Activated CD4-positive, alpha-beta T cell treated with anti-CD3 and anti-CD28 coated beads, Interleukin-2, amount 10 ng/mL, durations not matched to agents 7 days and 5 days (primary cell): Measurements from ENCODE around the gene SUSD1. TPM values are rescaled to one million over a fixed set of nuclear protein-coding genes. Genes with fewer than 3 reads are reported as not detected.
"Not testable (repeated sequence)": the region's sequence is repeated elsewhere in the genome, so short reads cannot be mapped to it uniquely, and the experiment has no call there.

Source experiments
- CTCF ChIA-PET: fragments of 350-600 bp; sonication (Branson Sonifier 250); formaldehyde crosslinking; loops from one replicate; lab custom pipeline; 2021; ENCODE audit warnings: antibody characterized with exemption; lab: Charles Lee
- POLR2A ChIA-PET: fragments of 350-600 bp; sonication (Branson Sonifier 250); formaldehyde crosslinking; loops from one replicate; lab custom pipeline; 2021; ENCODE audit warnings: antibody characterized with exemption; lab: Charles Lee
- DNase-seq: peaks from one replicate; pipeline ENCODE4 v3.0.0-alpha.2; 2020
- H3K27ac Mint-ChIP-seq: one replicate; pipeline ENCODE4 v1.8.0; 2021; ENCODE audit warnings: mild to moderate bottlenecking, moderate library complexity, mixed read lengths
- H3K27me3 Mint-ChIP-seq: one replicate; pipeline ENCODE4 v1.8.0; 2021; ENCODE audit warnings: mixed read lengths
- H3K36me3 Mint-ChIP-seq: one replicate; pipeline ENCODE4 v1.8.0; 2021; ENCODE audit warnings: low read depth, mixed read lengths
- H3K4me1 Mint-ChIP-seq: one replicate; pipeline ENCODE4 v1.8.0; 2021; ENCODE audit warnings: mixed read lengths
- H3K4me3 Mint-ChIP-seq: one replicate; pipeline ENCODE4 v1.8.0; 2021; ENCODE audit warnings: mild to moderate bottlenecking, moderate library complexity, mixed read lengths
- H3K9me3 Mint-ChIP-seq: one replicate; pipeline ENCODE4 v1.8.0; 2021; ENCODE audit warnings: mixed read lengths
- total RNA-seq, 2 experiments: library from RNA; stranded (reverse); gene quantifications; one replicate each; pipeline ENCODE4 v1.2.3, GENCODE V29; 2021

The SUSD1 gene
- total RNA-seq, 2 experiments from 2014 or later, result 12.0 to 14.7 TPM

- no peak for DNase-seq
- CTCF ChIA-PET, result interaction anchor here (1.3 kb wide), 1 partner anchor 11 kb away, joined by 3 read pairs; no protein-coding TSS in a partner anchor
These were observed 30.3 kb downstream of the SUSD1 start for GRCh38 chr9:112144807-112145206.

GRCh38 chr9:112142420-112142819 is 32.7 kb downstream of the SUSD1 start:
- H3K36me3 Mint-ChIP-seq, result peaks cover 21% of the 10 kb centered on the region
- no peak overlapping the region for H3K4me3 Mint-ChIP-seq
- no peaks in the 10 kb centered on the region for H3K9me3 Mint-ChIP-seq
- H3K27me3 Mint-ChIP-seq, result no peaks in the 10 kb centered on the region
- H3K27ac Mint-ChIP-seq, result no peak overlapping the region
- ChIA-PET POLR2A (no interaction called here), CTCF (interaction anchor here (0.6 kb wide), 1 partner anchor 320 kb away, joined by 5 read pairs; no protein-coding TSS in a partner anchor)
- H3K4me1 Mint-ChIP-seq, result peaks cover 7% of the 10 kb centered on the region
- DNase-seq, result no peak

More at GRCh38 chr9:112144807-112145206, 30.3 kb downstream of the SUSD1 start:
- no peak overlapping the region for H3K27ac Mint-ChIP-seq
- H3K4me3 Mint-ChIP-seq, result no peak overlapping the region
- no peaks in the 10 kb centered on the region for H3K27me3 Mint-ChIP-seq
- no peaks in the 10 kb centered on the region for H3K9me3 Mint-ChIP-seq
- peaks cover 23% of the 10 kb centered on the region for H3K36me3 Mint-ChIP-seq
- POLR2A ChIA-PET, result no interaction called here
- H3K4me1 Mint-ChIP-seq, result peaks cover 7% of the 10 kb centered on the region

GRCh38 chr9:112140936-112141335 is 34.2 kb downstream of the SUSD1 start:
- POLR2A ChIA-PET, result interaction anchor here (0.7 kb wide), 1 partner anchor 150 kb away, joined by 6 read pairs; no protein-coding TSS in a partner anchor

GRCh38 chr9:112137066-112137465 is 38.0 kb downstream of the SUSD1 start:
- ChIA-PET POLR2A (no interaction called here), CTCF (interaction anchor here (0.5 kb wide), 1 partner anchor 98 kb away, joined by 3 read pairs; no protein-coding TSS in a partner anchor)
- H3K9me3 Mint-ChIP-seq, result no peaks in the 10 kb centered on the region
- peaks cover 20% of the 10 kb centered on the region for H3K36me3 Mint-ChIP-seq
- no peak for DNase-seq
- no peaks in the 10 kb centered on the region for H3K27me3 Mint-ChIP-seq
- no peak overlapping the region for H3K27ac Mint-ChIP-seq
- no peak overlapping the region for H3K4me3 Mint-ChIP-seq
- peaks cover 7% of the 10 kb centered on the region for H3K4me1 Mint-ChIP-seq

More at GRCh38 chr9:112140936-112141335, 34.2 kb downstream of the SUSD1 start:
- H3K27me3 Mint-ChIP-seq, result no peaks in the 10 kb centered on the region
- no peak overlapping the region for H3K4me3 Mint-ChIP-seq
- peaks cover 7% of the 10 kb centered on the region for H3K4me1 Mint-ChIP-seq
- DNase-seq, result no peak
- CTCF ChIA-PET, result interaction anchor here (1.1 kb wide), 2 partner anchors 21 to 100 kb away, joined by 3 read pairs; no protein-coding TSS in a partner anchor
- H3K9me3 Mint-ChIP-seq, result no peaks in the 10 kb centered on the region
- H3K36me3 Mint-ChIP-seq, result peaks cover 15% of the 10 kb centered on the region
- H3K27ac Mint-ChIP-seq, result no peak overlapping the region

GRCh38 chr9:112135706-112136105 is 39.4 kb downstream of the SUSD1 start:
- H3K4me1 Mint-ChIP-seq, result peaks cover 5% of the 10 kb centered on the region
- no peak for DNase-seq
- ChIA-PET POLR2A (no interaction called here), CTCF (interaction anchor here (1.0 to 1.4 kb wide), 2 partner anchors 18 to 38 kb away, joined by 3 to 5 read pairs; no protein-coding TSS in a partner anchor)
- H3K36me3 Mint-ChIP-seq, result peaks cover 16% of the 10 kb centered on the region
- H3K4me3 Mint-ChIP-seq, result no peak overlapping the region
- no peaks in the 10 kb centered on the region for H3K9me3 Mint-ChIP-seq
- no peak overlapping the region for H3K27ac Mint-ChIP-seq
- H3K27me3 Mint-ChIP-seq, result no peaks in the 10 kb centered on the region

GRCh38 chr9:112133806-112134205 is 41.3 kb downstream of the SUSD1 start:
- DNase-seq, H3K9me3 Mint-ChIP-seq, H3K27ac Mint-ChIP-seq, POLR2A ChIA-PET, H3K4me1 Mint-ChIP-seq, H3K4me3 Mint-ChIP-seq, H3K27me3 Mint-ChIP-seq: not testable (repeated sequence)
- CTCF ChIA-PET, result interaction anchor here (0.6 to 1.3 kb wide), 3 partner anchors 12 to 375 kb away, joined by 3 to 4 read pairs (median 3); no protein-coding TSS in a partner anchor
- peaks cover 14% of the 10 kb centered on the region for H3K36me3 Mint-ChIP-seq

GRCh38 chr9:112132356-112132755 is 42.7 kb downstream of the SUSD1 start:
- Mint-ChIP-seq H3K27me3 (no peaks in the 10 kb centered on the region), H3K4me1 (no peaks in the 10 kb centered on the region), H3K27ac (no peak overlapping the region), H3K9me3 (no peaks in the 10 kb centered on the region), H3K4me3 (no peak overlapping the region), H3K36me3 (peaks cover 14% of the 10 kb centered on the region)
- ChIA-PET POLR2A (no interaction called here), CTCF (no interaction called here)
- DNase-seq, result no peak

- CTCF ChIA-PET, result interaction anchor here (0.6 to 1.1 kb wide), 3 partner anchors 12 to 197 kb away, joined by 3 to 4 read pairs (median 3); no protein-coding TSS in a partner anchor
- no peaks in the 10 kb centered on the region for H3K9me3 Mint-ChIP-seq
These were observed 44.1 kb downstream of the SUSD1 start for GRCh38 chr9:112130997-112131396.

GRCh38 chr9:112130347-112130746 is 44.8 kb downstream of the SUSD1 start:
- no peaks in the 10 kb centered on the region for H3K4me1 Mint-ChIP-seq
- no peak overlapping the region for H3K27ac Mint-ChIP-seq
- DNase-seq, result no peak
- no peak overlapping the region for H3K4me3 Mint-ChIP-seq
- ChIA-PET POLR2A (no interaction called here), CTCF (interaction anchor here (1.0 to 1.1 kb wide), 2 partner anchors 13 to 256 kb away, joined by 3 to 5 read pairs; no protein-coding TSS in a partner anchor)
- peaks cover 14% of the 10 kb centered on the region for H3K36me3 Mint-ChIP-seq
- no peaks in the 10 kb centered on the region for H3K27me3 Mint-ChIP-seq
- no peaks in the 10 kb centered on the region for H3K9me3 Mint-ChIP-seq

More at GRCh38 chr9:112130997-112131396, 44.1 kb downstream of the SUSD1 start:
- H3K4me1 Mint-ChIP-seq, result no peaks in the 10 kb centered on the region
- no peak for DNase-seq
- peaks cover 14% of the 10 kb centered on the region for H3K36me3 Mint-ChIP-seq
- no peak overlapping the region for H3K27ac Mint-ChIP-seq
- POLR2A ChIA-PET, result no interaction called here
- H3K27me3 Mint-ChIP-seq, result no peaks in the 10 kb centered on the region
- no peak overlapping the region for H3K4me3 Mint-ChIP-seq

GRCh38 chr9:112129246-112129645 is 45.9 kb downstream of the SUSD1 start:
- POLR2A ChIA-PET, result no interaction called here
- Mint-ChIP-seq H3K27me3 (no peaks in the 10 kb centered on the region), H3K4me3 (no peak overlapping the region), H3K36me3 (peaks cover 14% of the 10 kb centered on the region), H3K9me3 (no peaks in the 10 kb centered on the region), H3K27ac (no peak overlapping the region), H3K4me1 (no peaks in the 10 kb centered on the region)
- CTCF ChIA-PET, result interaction anchor here (0.6 to 1.1 kb wide), 2 partner anchors 257 to 604 kb away, joined by 3 to 5 read pairs; no protein-coding TSS in a partner anchor
- no peak for DNase-seq

- H3K36me3 Mint-ChIP-seq, result peaks cover 11% of the 10 kb centered on the region
- H3K9me3 Mint-ChIP-seq, POLR2A ChIA-PET, H3K27ac Mint-ChIP-seq, H3K4me1 Mint-ChIP-seq, H3K4me3 Mint-ChIP-seq, H3K27me3 Mint-ChIP-seq, DNase-seq: not testable (repeated sequence)
- CTCF ChIA-PET, result interaction anchor here (0.6 to 1.2 kb wide), 6 partner anchors 18 to 603 kb away, joined by 3 to 6 read pairs (median 4); no protein-coding TSS in a partner anchor
These were observed 46.7 kb downstream of the SUSD1 start for GRCh38 chr9:112128399-112128798.

- DNase-seq, result no peak
- H3K4me3 Mint-ChIP-seq, result no peak overlapping the region
- no peaks in the 10 kb centered on the region for H3K9me3 Mint-ChIP-seq
- POLR2A ChIA-PET, result no interaction called here
- peaks cover 14% of the 10 kb centered on the region for H3K36me3 Mint-ChIP-seq
- H3K27ac Mint-ChIP-seq, result no peak overlapping the region
- no peaks in the 10 kb centered on the region for H3K27me3 Mint-ChIP-seq
- CTCF ChIA-PET, result interaction anchor here (1.2 kb wide), 1 partner anchor 81 kb away, joined by 4 read pairs; no protein-coding TSS in a partner anchor
- H3K4me1 Mint-ChIP-seq, result peaks cover 3% of the 10 kb centered on the region
These were observed 47.8 kb downstream of the SUSD1 start for GRCh38 chr9:112127281-112127680.

GRCh38 chr9:112125951-112126388 is 49.1 kb downstream of the SUSD1 start:
- peaks cover 18% of the 10 kb centered on the region for H3K36me3 Mint-ChIP-seq
- H3K9me3 Mint-ChIP-seq, result no peaks in the 10 kb centered on the region
- peaks cover 3% of the 10 kb centered on the region for H3K4me1 Mint-ChIP-seq
- no peak overlapping the region for H3K4me3 Mint-ChIP-seq
- no peaks in the 10 kb centered on the region for H3K27me3 Mint-ChIP-seq
- ChIA-PET POLR2A (no interaction called here), CTCF (no interaction called here)
- no peak overlapping the region for H3K27ac Mint-ChIP-seq
- no peak for DNase-seq
